Activated naive CD4-positive, alpha-beta T cell treated with anti-CD3 and anti-CD28 coated beads, Interleukin-2, amount 50 U/mL, for 16 hours (primary cell): ENCODE results near the gene BMP2K.
"Not testable (repeated sequence)": the region's sequence is repeated elsewhere in the genome, so short reads cannot be mapped to it uniquely, and the experiment has no call there.

ENCODE experiments used
- DNase-seq: peaks from one replicate; pipeline ENCODE4 v3.0.0-alpha.2; 2020

BMP2K gene

GRCh38 chr4:78868712-78869111 lies 92.6 kb downstream of the BMP2K start:
- not testable (repeated sequence) for DNase-seq

GRCh38 chr4:78870056-78870455 lies 93.9 kb downstream of the BMP2K start:
- no peak for DNase-seq

- no peak for DNase-seq
Observed at GRCh38 chr4:78876568-78877320, 100.6 kb downstream of the BMP2K start.

- no peak for DNase-seq
Observed at GRCh38 chr4:78878031-78878430, 101.9 kb downstream of the BMP2K start.

GRCh38 chr4:78880874-78881492 lies 104.8 kb downstream of the BMP2K start:
- DNase-seq: no peak

GRCh38 chr4:78885598-78885997 lies 109.4 kb downstream of the BMP2K start:
- no peak for DNase-seq

GRCh38 chr4:78889955-78890354 lies 113.8 kb downstream of the BMP2K start:
- DNase-seq: no peak

- DNase-seq: no peak
Observed at GRCh38 chr4:78899302-78899701, 123.2 kb downstream of the BMP2K start.

- DNase-seq: no peak
Observed at GRCh38 chr4:78901882-78902281, 125.7 kb downstream of the BMP2K start.

- no peak for DNase-seq
Observed at GRCh38 chr4:78902298-78902697, 126.1 kb downstream of the BMP2K start.

GRCh38 chr4:78904143-78904542 lies 128.0 kb downstream of the BMP2K start:
- DNase-seq: no peak

- DNase-seq: no peak
Observed at GRCh38 chr4:78907638-78908037, 131.5 kb downstream of the BMP2K start.

GRCh38 chr4:78908974-78909373 lies 132.8 kb downstream of the BMP2K start:
- DNase-seq: not testable (repeated sequence)

GRCh38 chr4:78910612-78911011 lies 134.5 kb downstream of the BMP2K start:
- no peak for DNase-seq

GRCh38 chr4:78922207-78922606 lies 146.1 kb downstream of the BMP2K start:
- no peak for DNase-seq

GRCh38 chr4:78923464-78924312 lies 147.5 kb downstream of the BMP2K start:
- DNase-seq: no peak

- DNase-seq: no peak
Observed at GRCh38 chr4:78926826-78927225, 150.7 kb downstream of the BMP2K start.

GRCh38 chr4:78928835-78929234 lies 152.7 kb downstream of the BMP2K start:
- no peak for DNase-seq

GRCh38 chr4:78930016-78930629 lies 154.0 kb downstream of the BMP2K start:
- no peak for DNase-seq

- no peak for DNase-seq
Observed at GRCh38 chr4:78936989-78937388, 160.8 kb downstream of the BMP2K start.

GRCh38 chr4:78937837-78938236 lies 161.7 kb downstream of the BMP2K start:
- DNase-seq: no peak

- no peak for DNase-seq
Observed at GRCh38 chr4:78938474-78938867, 162.3 kb downstream of the BMP2K start.
